ENCODE measurements around the gene LAMA1. TPM values are rescaled to one million over a fixed set of nuclear protein-coding genes. Genes with fewer than 3 reads are reported as not detected.

The LAMA1 gene
- total RNA-seq, 2 experiments from 2014 or later = not detected

- ChIA-PET CTCF (no interaction called here), POLR2A (no interaction called here)
- Mint-ChIP-seq H3K27me3 (no peaks in the 10 kb centered on the region), H3K9me3 (peaks cover 3% of the 10 kb centered on the region), H3K36me3 (no peaks in the 10 kb centered on the region), H3K4me3 (no peak overlapping the region), H3K4me1 (ENCODE audit: low read depth) (no peaks in the 10 kb centered on the region), H3K27ac (no peak overlapping the region)
- intact Hi-C loops (cut with micrococcal nuclease) = no loop called here
- no peak for DNase-seq
Observed at GRCh38 chr18:7090771-7091170, 26.8 kb downstream of the LAMA1 start.

GRCh38 chr18:7089369-7089768 is 28.2 kb downstream of the LAMA1 start:
- Mint-ChIP-seq H3K9me3 (peaks cover 3% of the 10 kb centered on the region), H3K27ac (no peak overlapping the region), H3K36me3 (no peaks in the 10 kb centered on the region), H3K4me3 (no peak overlapping the region), H3K27me3 (no peaks in the 10 kb centered on the region), H3K4me1 (ENCODE audit: low read depth) (no peaks in the 10 kb centered on the region)
- intact Hi-C loops (cut with micrococcal nuclease) = no loop called here
- CTCF ChIA-PET = no interaction called here
- POLR2A ChIA-PET = no interaction called here
- DNase-seq = no peak

GRCh38 chr18:7084080-7085065 is 33.2 kb downstream of the LAMA1 start:
- Mint-ChIP-seq H3K36me3 (no peaks in the 10 kb centered on the region), H3K4me1 (ENCODE audit: low read depth) (no peaks in the 10 kb centered on the region), H3K27me3 (no peaks in the 10 kb centered on the region), H3K4me3 (no peak overlapping the region), H3K27ac (no peak overlapping the region), H3K9me3 (peaks cover 3% of the 10 kb centered on the region)
- DNase-seq = no peak
- ChIA-PET POLR2A (no interaction called here), CTCF (no interaction called here)
- intact Hi-C loops (cut with micrococcal nuclease) = no loop called here

- no peak overlapping the region for H3K27ac Mint-ChIP-seq
Observed at GRCh38 chr18:7082671-7083070, 34.9 kb downstream of the LAMA1 start.

GRCh38 chr18:7079231-7079630 is 38.4 kb downstream of the LAMA1 start:
- Mint-ChIP-seq H3K4me1 (ENCODE audit: low read depth) (no peaks in the 10 kb centered on the region), H3K27ac (no peak overlapping the region), H3K9me3 (no peaks in the 10 kb centered on the region), H3K36me3 (no peaks in the 10 kb centered on the region), H3K27me3 (no peaks in the 10 kb centered on the region), H3K4me3 (no peak overlapping the region)
- DNase-seq = no peak
- CTCF ChIA-PET = no interaction called here
- intact Hi-C loops (cut with micrococcal nuclease) = no loop called here
- POLR2A ChIA-PET = no interaction called here

More at GRCh38 chr18:7082671-7083070, 34.9 kb downstream of the LAMA1 start:
- no peak overlapping the region for H3K4me3 Mint-ChIP-seq
- POLR2A ChIA-PET = no interaction called here
- CTCF ChIA-PET = interaction anchor here (0.8 kb wide), 1 partner anchor 1342 kb away, joined by 3 read pairs; no protein-coding TSS in a partner anchor
- H3K27me3 Mint-ChIP-seq = no peaks in the 10 kb centered on the region
- H3K9me3 Mint-ChIP-seq = peaks cover 3% of the 10 kb centered on the region
- no peaks in the 10 kb centered on the region for H3K36me3 Mint-ChIP-seq
- intact Hi-C loops (cut with micrococcal nuclease) = no loop called here
- no peaks in the 10 kb centered on the region for H3K4me1 Mint-ChIP-seq (ENCODE audit: low read depth)
- DNase-seq = no peak

- ChIA-PET CTCF (no interaction called here), POLR2A (no interaction called here)
- no peaks in the 10 kb centered on the region for H3K4me1 Mint-ChIP-seq (ENCODE audit: low read depth)
Observed at GRCh38 chr18:7072593-7072992, 45.0 kb downstream of the LAMA1 start.

GRCh38 chr18:7071600-7071999 is 46.0 kb downstream of the LAMA1 start:
- Mint-ChIP-seq H3K4me1 (ENCODE audit: low read depth) (no peaks in the 10 kb centered on the region), H3K4me3 (no peak overlapping the region), H3K36me3 (no peaks in the 10 kb centered on the region), H3K27ac (no peak overlapping the region), H3K27me3 (no peaks in the 10 kb centered on the region), H3K9me3 (no peaks in the 10 kb centered on the region)
- intact Hi-C loops (cut with micrococcal nuclease) = no loop called here
- ChIA-PET CTCF (interaction anchor here (0.8 kb wide), 1 partner anchor 18 kb away, joined by 3 read pairs; no protein-coding TSS in a partner anchor), POLR2A (no interaction called here)
- DNase-seq = no peak

More at GRCh38 chr18:7072593-7072992, 45.0 kb downstream of the LAMA1 start:
- Mint-ChIP-seq H3K27ac (no peak overlapping the region), H3K36me3 (no peaks in the 10 kb centered on the region), H3K27me3 (no peaks in the 10 kb centered on the region), H3K4me3 (no peak overlapping the region), H3K9me3 (no peaks in the 10 kb centered on the region)
- DNase-seq = no peak
- intact Hi-C loops (cut with micrococcal nuclease) = no loop called here

- ChIA-PET CTCF (no interaction called here), POLR2A (no interaction called here)
- H3K36me3 Mint-ChIP-seq = no peaks in the 10 kb centered on the region
- intact Hi-C loops (cut with micrococcal nuclease) = no loop called here
- H3K27me3 Mint-ChIP-seq = no peaks in the 10 kb centered on the region
- no peaks in the 10 kb centered on the region for H3K9me3 Mint-ChIP-seq
- no peak for DNase-seq
- no peaks in the 10 kb centered on the region for H3K4me1 Mint-ChIP-seq (ENCODE audit: low read depth)
- no peak overlapping the region for H3K4me3 Mint-ChIP-seq
- H3K27ac Mint-ChIP-seq = no peak overlapping the region
Observed at GRCh38 chr18:7070466-7070865, 47.1 kb downstream of the LAMA1 start.

- H3K36me3 Mint-ChIP-seq = no peaks in the 10 kb centered on the region
- CTCF ChIA-PET = no interaction called here
- DNase-seq = no peak
- no peaks in the 10 kb centered on the region for H3K27me3 Mint-ChIP-seq
- H3K9me3 Mint-ChIP-seq = no peaks in the 10 kb centered on the region
- no peaks in the 10 kb centered on the region for H3K4me1 Mint-ChIP-seq (ENCODE audit: low read depth)
- intact Hi-C loops (cut with micrococcal nuclease) = no loop called here
- H3K27ac Mint-ChIP-seq = no peak overlapping the region
- POLR2A ChIA-PET = no interaction called here
- H3K4me3 Mint-ChIP-seq = no peak overlapping the region
Observed at GRCh38 chr18:7068871-7069590, 48.6 kb downstream of the LAMA1 start.

- POLR2A ChIA-PET = no interaction called here
- H3K36me3 Mint-ChIP-seq = no peaks in the 10 kb centered on the region
- no peaks in the 10 kb centered on the region for H3K9me3 Mint-ChIP-seq
- intact Hi-C loops (cut with micrococcal nuclease) = no loop called here
- no peak overlapping the region for H3K27ac Mint-ChIP-seq
- CTCF ChIA-PET = no interaction called here
- H3K4me1 Mint-ChIP-seq (ENCODE audit: low read depth) = no peaks in the 10 kb centered on the region
- H3K4me3 Mint-ChIP-seq = no peak overlapping the region
- DNase-seq = no peak
- H3K27me3 Mint-ChIP-seq = no peaks in the 10 kb centered on the region
Observed at GRCh38 chr18:7066965-7067555, 50.5 kb downstream of the LAMA1 start.

- CTCF ChIA-PET = no interaction called here
- Mint-ChIP-seq H3K27ac (no peak overlapping the region), H3K36me3 (no peaks in the 10 kb centered on the region), H3K4me3 (no peak overlapping the region), H3K9me3 (no peaks in the 10 kb centered on the region), H3K27me3 (no peaks in the 10 kb centered on the region), H3K4me1 (ENCODE audit: low read depth) (no peaks in the 10 kb centered on the region)
- intact Hi-C loops (cut with micrococcal nuclease) = no loop called here
- DNase-seq = no peak
- POLR2A ChIA-PET = no interaction called here
Observed at GRCh38 chr18:7065736-7066135, 51.9 kb downstream of the LAMA1 start.

GRCh38 chr18:7064346-7064745 is 53.3 kb downstream of the LAMA1 start:
- POLR2A ChIA-PET = no interaction called here
- Mint-ChIP-seq H3K4me3 (no peak overlapping the region), H3K9me3 (no peaks in the 10 kb centered on the region), H3K27me3 (no peaks in the 10 kb centered on the region), H3K27ac (no peak overlapping the region), H3K4me1 (ENCODE audit: low read depth) (no peaks in the 10 kb centered on the region), H3K36me3 (no peaks in the 10 kb centered on the region)
- intact Hi-C loops (cut with micrococcal nuclease) = no loop called here
- no peak for DNase-seq
- CTCF ChIA-PET = no interaction called here

All from activated CD4-positive, alpha-beta memory T cell treated with anti-CD3 and anti-CD28 coated beads for 36 hours (primary cell).